Measurements from ENCODE around the gene AP3B1. TPM values are rescaled to one million over a fixed set of nuclear protein-coding genes. Genes with fewer than 3 reads are reported as not detected.
A peak's percentile ranks its signal among the peaks of the same experiment; 100 is the strongest.

Gene AP3B1
- total RNA-seq, 1 experiment from 2014 or later: 27.4 TPM

GRCh38 chr5:78157001-78157400 is 137.5 kb downstream of the AP3B1 start:
- H3K27ac ChIP-seq (ENCODE audit: low read length): no peak overlapping the region
- no peak overlapping the region for H3K9ac ChIP-seq (ENCODE audit: low read length)
- H2AFZ ChIP-seq (ENCODE audit: low read length): no peak overlapping the region
- H3K9me2 ChIP-seq (replicated peaks; ENCODE audit: insufficient read depth, low read length): no peaks in the 10 kb centered on the region
- H3K36me3 ChIP-seq (ENCODE audit: insufficient read depth, low read length): peaks cover 15% of the 10 kb centered on the region
- no peak overlapping the region for H3K4me2 ChIP-seq (ENCODE audit: low read depth, low read length, poor library complexity, severe bottlenecking)
- H3K9me3 ChIP-seq (ENCODE audit: low read length): no peaks in the 10 kb centered on the region
- H3K4me3 ChIP-seq (ENCODE audit: low read length): no peak overlapping the region
- H3K4me1 ChIP-seq (ENCODE audit: low read length): peaks cover 3% of the 10 kb centered on the region; the same call in 1 of the 2 replicates
- no peaks in the 10 kb centered on the region for H4K20me1 ChIP-seq (ENCODE audit: insufficient read depth, low read depth, low read length)
- no peaks in the 10 kb centered on the region for H3K27me3 ChIP-seq (ENCODE audit: low read length)
- DNase-seq: no peak
- no peaks in the 10 kb centered on the region for H3K79me2 ChIP-seq (ENCODE audit: low read length)

GRCh38 chr5:78151594-78152271 is 142.8 kb downstream of the AP3B1 start:
- Histone ChIP-seq H3K4me1 (ENCODE audit: low read length) (no peaks in the 10 kb centered on the region), H3K4me2 (ENCODE audit: low read depth, low read length, poor library complexity, severe bottlenecking) (no peak overlapping the region), H3K79me2 (ENCODE audit: low read length) (no peaks in the 10 kb centered on the region), H3K9me2 (replicated peaks; ENCODE audit: insufficient read depth, low read length) (no peaks in the 10 kb centered on the region), H3K27ac (ENCODE audit: low read length) (no peak overlapping the region), H4K20me1 (ENCODE audit: insufficient read depth, low read depth, low read length) (no peaks in the 10 kb centered on the region), H2AFZ (ENCODE audit: low read length) (no peak overlapping the region), H3K27me3 (ENCODE audit: low read length) (no peaks in the 10 kb centered on the region), H3K9ac (ENCODE audit: low read length) (no peak overlapping the region), H3K36me3 (ENCODE audit: insufficient read depth, low read length) (peaks cover 15% of the 10 kb centered on the region), H3K4me3 (ENCODE audit: low read length) (no peak overlapping the region), H3K9me3 (ENCODE audit: low read length) (no peaks in the 10 kb centered on the region)
- DNase-seq: no peak

- H3K9me2 ChIP-seq (replicated peaks; ENCODE audit: insufficient read depth, low read length): no peaks in the 10 kb centered on the region
- H3K4me1 ChIP-seq (ENCODE audit: low read length): peaks cover 5% of the 10 kb centered on the region
- no peak overlapping the region for H3K4me2 ChIP-seq (ENCODE audit: low read depth, low read length, poor library complexity, severe bottlenecking)
- no peaks in the 10 kb centered on the region for H4K20me1 ChIP-seq (ENCODE audit: insufficient read depth, low read depth, low read length)
- H3K36me3 ChIP-seq (ENCODE audit: insufficient read depth, low read length): no peaks in the 10 kb centered on the region
- H3K27me3 ChIP-seq (ENCODE audit: low read length): no peaks in the 10 kb centered on the region
- no peak overlapping the region for H3K9ac ChIP-seq (ENCODE audit: low read length)
- DNase-seq: no peak
- H2AFZ ChIP-seq (ENCODE audit: low read length): no peak overlapping the region
- H3K9me3 ChIP-seq (ENCODE audit: low read length): no peaks in the 10 kb centered on the region
- H3K4me3 ChIP-seq (ENCODE audit: low read length): no peak overlapping the region
- no peaks in the 10 kb centered on the region for H3K79me2 ChIP-seq (ENCODE audit: low read length)
- no peak overlapping the region for H3K27ac ChIP-seq (ENCODE audit: low read length)
Measured at GRCh38 chr5:78137290-78137689, 157.2 kb downstream of the AP3B1 start.

GRCh38 chr5:78133423-78133822 is 161.1 kb downstream of the AP3B1 start:
- Histone ChIP-seq H3K9ac (ENCODE audit: low read length) (no peak overlapping the region), H2AFZ (ENCODE audit: low read length) (no peak overlapping the region), H3K4me3 (ENCODE audit: low read length) (no peak overlapping the region), H3K36me3 (ENCODE audit: insufficient read depth, low read length) (no peaks in the 10 kb centered on the region), H3K9me3 (ENCODE audit: low read length) (no peaks in the 10 kb centered on the region), H4K20me1 (ENCODE audit: insufficient read depth, low read depth, low read length) (no peaks in the 10 kb centered on the region), H3K79me2 (ENCODE audit: low read length) (no peaks in the 10 kb centered on the region), H3K4me2 (ENCODE audit: low read depth, low read length, poor library complexity, severe bottlenecking) (no peak overlapping the region), H3K9me2 (replicated peaks; ENCODE audit: insufficient read depth, low read length) (no peaks in the 10 kb centered on the region), H3K27me3 (ENCODE audit: low read length) (no peaks in the 10 kb centered on the region), H3K27ac (ENCODE audit: low read length) (no peak overlapping the region), H3K4me1 (ENCODE audit: low read length) (no peaks in the 10 kb centered on the region)
- no peak for DNase-seq

- Histone ChIP-seq H3K27ac (ENCODE audit: low read length) (no peak overlapping the region), H4K20me1 (ENCODE audit: insufficient read depth, low read depth, low read length) (no peaks in the 10 kb centered on the region), H3K4me3 (ENCODE audit: low read length) (no peak overlapping the region), H3K79me2 (ENCODE audit: low read length) (no peaks in the 10 kb centered on the region), H2AFZ (ENCODE audit: low read length) (no peak overlapping the region), H3K4me1 (ENCODE audit: low read length) (no peaks in the 10 kb centered on the region), H3K27me3 (ENCODE audit: low read length) (no peaks in the 10 kb centered on the region), H3K36me3 (ENCODE audit: insufficient read depth, low read length) (no peaks in the 10 kb centered on the region), H3K9me2 (replicated peaks; ENCODE audit: insufficient read depth, low read length) (no peaks in the 10 kb centered on the region), H3K9me3 (ENCODE audit: low read length) (no peaks in the 10 kb centered on the region), H3K4me2 (ENCODE audit: low read depth, low read length, poor library complexity, severe bottlenecking) (no peak overlapping the region), H3K9ac (ENCODE audit: low read length) (no peak overlapping the region)
- no peak for DNase-seq
Measured at GRCh38 chr5:78132507-78132906, 162.0 kb downstream of the AP3B1 start.

- no peak overlapping the region for H3K9ac ChIP-seq (ENCODE audit: low read length)
- no peak overlapping the region for H3K27ac ChIP-seq (ENCODE audit: low read length)
- no peaks in the 10 kb centered on the region for H3K79me2 ChIP-seq (ENCODE audit: low read length)
- no peaks in the 10 kb centered on the region for H4K20me1 ChIP-seq (ENCODE audit: insufficient read depth, low read depth, low read length)
- no peaks in the 10 kb centered on the region for H3K9me3 ChIP-seq (ENCODE audit: low read length)
- H3K4me3 ChIP-seq (ENCODE audit: low read length): no peak overlapping the region
- no peaks in the 10 kb centered on the region for H3K9me2 ChIP-seq (replicated peaks; ENCODE audit: insufficient read depth, low read length)
- no peaks in the 10 kb centered on the region for H3K4me1 ChIP-seq (ENCODE audit: low read length)
- no peak overlapping the region for H3K4me2 ChIP-seq (ENCODE audit: low read depth, low read length, poor library complexity, severe bottlenecking)
- no peaks in the 10 kb centered on the region for H3K36me3 ChIP-seq (ENCODE audit: insufficient read depth, low read length)
- DNase-seq: no peak
- no peak overlapping the region for H2AFZ ChIP-seq (ENCODE audit: low read length)
- H3K27me3 ChIP-seq (ENCODE audit: low read length): no peaks in the 10 kb centered on the region
Measured at GRCh38 chr5:78129597-78129996, 164.9 kb downstream of the AP3B1 start.

- H3K9me2 ChIP-seq (replicated peaks; ENCODE audit: insufficient read depth, low read length): no peaks in the 10 kb centered on the region
Measured at GRCh38 chr5:78127875-78128274, 166.6 kb downstream of the AP3B1 start.

GRCh38 chr5:78126536-78126935 is 168.0 kb downstream of the AP3B1 start:
- H3K4me2 ChIP-seq (ENCODE audit: low read depth, low read length, poor library complexity, severe bottlenecking): no peak overlapping the region
- no peaks in the 10 kb centered on the region for H3K9me2 ChIP-seq (replicated peaks; ENCODE audit: insufficient read depth, low read length)
- no peaks in the 10 kb centered on the region for H3K9me3 ChIP-seq (ENCODE audit: low read length)
- H3K27ac ChIP-seq (ENCODE audit: low read length): no peak overlapping the region
- no peak overlapping the region for H3K9ac ChIP-seq (ENCODE audit: low read length)
- no peaks in the 10 kb centered on the region for H3K4me1 ChIP-seq (ENCODE audit: low read length)
- H4K20me1 ChIP-seq (ENCODE audit: insufficient read depth, low read depth, low read length): no peaks in the 10 kb centered on the region
- no peaks in the 10 kb centered on the region for H3K79me2 ChIP-seq (ENCODE audit: low read length)
- H3K4me3 ChIP-seq (ENCODE audit: low read length): no peak overlapping the region
- no peaks in the 10 kb centered on the region for H3K36me3 ChIP-seq (ENCODE audit: insufficient read depth, low read length)
- no peak for DNase-seq
- no peak overlapping the region for H2AFZ ChIP-seq (ENCODE audit: low read length)
- H3K27me3 ChIP-seq (ENCODE audit: low read length): no peaks in the 10 kb centered on the region

More at GRCh38 chr5:78127875-78128274, 166.6 kb downstream of the AP3B1 start:
- H3K4me1 ChIP-seq (ENCODE audit: low read length): no peaks in the 10 kb centered on the region
- peak; percentile 71 for DNase-seq
- H4K20me1 ChIP-seq (ENCODE audit: insufficient read depth, low read depth, low read length): no peaks in the 10 kb centered on the region
- H3K27ac ChIP-seq (ENCODE audit: low read length): no peak overlapping the region
- no peaks in the 10 kb centered on the region for H3K36me3 ChIP-seq (ENCODE audit: insufficient read depth, low read length)
- H3K4me2 ChIP-seq (ENCODE audit: low read depth, low read length, poor library complexity, severe bottlenecking): no peak overlapping the region
- no peaks in the 10 kb centered on the region for H3K27me3 ChIP-seq (ENCODE audit: low read length)
- H3K9ac ChIP-seq (ENCODE audit: low read length): no peak overlapping the region
- H2AFZ ChIP-seq (ENCODE audit: low read length): no peak overlapping the region
- H3K79me2 ChIP-seq (ENCODE audit: low read length): no peaks in the 10 kb centered on the region
- H3K4me3 ChIP-seq (ENCODE audit: low read length): no peak overlapping the region
- no peaks in the 10 kb centered on the region for H3K9me3 ChIP-seq (ENCODE audit: low read length)
